Measurements from ENCODE around the gene USP49. TPM values are rescaled to one million over a fixed set of nuclear protein-coding genes. Genes with fewer than 3 reads are reported as not detected.
A peak's percentile ranks its signal among the peaks of the same experiment; 100 is the strongest.

The USP49 gene
- total and polyA plus RNA-seq, 2 of the 13 experiments (the other 11 are each of a cell fraction or from before 2014, with no cell fraction given): 2.9 to 4.3 TPM

DNA sequence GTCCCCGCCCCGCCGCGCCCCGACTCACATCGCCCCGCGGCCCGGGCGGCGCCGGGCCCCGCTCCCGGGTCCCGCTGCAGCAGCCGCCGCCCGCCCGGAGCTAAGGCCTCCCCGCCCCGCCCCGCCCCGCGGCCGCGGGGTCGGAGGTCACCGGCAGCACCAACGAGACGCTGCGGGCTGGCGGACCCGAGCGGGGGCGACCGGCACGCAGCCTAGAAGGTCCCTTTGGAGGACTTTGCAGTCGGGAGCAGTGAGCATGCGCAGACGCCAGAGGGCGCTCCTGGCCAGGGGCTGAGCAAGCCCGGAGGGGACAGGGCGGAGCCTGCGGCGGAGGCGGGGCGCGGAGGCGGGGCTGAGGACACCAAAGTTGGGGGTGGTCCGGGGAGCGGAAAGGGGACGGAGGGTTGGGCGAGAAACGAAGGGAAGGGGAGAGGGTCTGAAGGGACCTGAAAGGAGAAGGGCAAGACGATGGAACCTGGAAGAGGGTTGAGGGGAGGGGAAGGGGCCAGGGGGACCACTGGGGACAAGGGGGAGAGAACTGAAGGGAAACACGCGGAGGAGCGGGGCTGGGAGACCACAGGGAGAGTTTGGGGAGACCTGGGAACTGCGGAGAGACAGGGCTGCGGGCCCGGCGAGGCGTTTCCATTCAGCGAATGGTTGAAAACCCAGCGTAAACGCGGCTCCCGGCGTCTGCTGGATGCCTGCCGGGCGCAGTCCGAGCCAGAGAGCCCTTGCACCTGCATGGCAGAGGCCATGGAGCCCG is 115.2 kb downstream of the USP49 start, which contains the start of gene FRS3 (continued):
- TF ChIP-seq KAT8 (CRISPR knock-in tag; IDR thresholded peaks at IDR 0.05) (peak; percentile 96), TCF7 (IDR thresholded peaks at IDR 0.05; ENCODE audit: low read depth) (no peak), EHMT2 (IDR thresholded peaks at IDR 0.05; ENCODE audit: borderline replicate concordance, low read depth, low read length) (no peak), TRIM24 (CRISPR knock-in tag; IDR thresholded peaks at IDR 0.05) (no peak), TBL1XR1 (IDR thresholded peaks at IDR 0.05; ENCODE audit: borderline replicate concordance, low read length, partially characterized antibody) (peak; percentile 61), THAP11 (CRISPR knock-in tag; IDR thresholded peaks at IDR 0.05) (peak; percentile 96), GTF2F1 (IDR thresholded peaks at IDR 0.05; ENCODE audit: low read length) (0 out of 2 replicates have a peak, but pooled peaks have one; percentile 54), ZNF441 (CRISPR knock-in tag; IDR thresholded peaks at IDR 0.05; ENCODE audit: borderline replicate concordance) (0 out of 2 replicates have a peak, but pooled peaks have one; percentile 49), SRSF4 (IDR thresholded peaks at IDR 0.05; ENCODE audit: low read depth, low read length, poor library complexity, severe bottlenecking) (no peak), SETDB1 (CRISPR knock-in tag; IDR thresholded peaks at IDR 0.05; ENCODE audit: borderline replicate concordance) (no peak), TEAD3 (CRISPR knock-in tag; optimal IDR thresholded peaks at IDR 0.05; ENCODE audit: borderline replicate concordance) (peak; percentile 76), CREB1 (IDR thresholded peaks at IDR 0.05) (peak; percentile 47; the same call in 1 of the 2 replicates), CREB1 (CRISPR knock-in tag; IDR thresholded peaks at IDR 0.05) (0 out of 2 replicates have a peak, but pooled peaks have one; percentile 47)
- TF ChIP-seq, protein P1, sequence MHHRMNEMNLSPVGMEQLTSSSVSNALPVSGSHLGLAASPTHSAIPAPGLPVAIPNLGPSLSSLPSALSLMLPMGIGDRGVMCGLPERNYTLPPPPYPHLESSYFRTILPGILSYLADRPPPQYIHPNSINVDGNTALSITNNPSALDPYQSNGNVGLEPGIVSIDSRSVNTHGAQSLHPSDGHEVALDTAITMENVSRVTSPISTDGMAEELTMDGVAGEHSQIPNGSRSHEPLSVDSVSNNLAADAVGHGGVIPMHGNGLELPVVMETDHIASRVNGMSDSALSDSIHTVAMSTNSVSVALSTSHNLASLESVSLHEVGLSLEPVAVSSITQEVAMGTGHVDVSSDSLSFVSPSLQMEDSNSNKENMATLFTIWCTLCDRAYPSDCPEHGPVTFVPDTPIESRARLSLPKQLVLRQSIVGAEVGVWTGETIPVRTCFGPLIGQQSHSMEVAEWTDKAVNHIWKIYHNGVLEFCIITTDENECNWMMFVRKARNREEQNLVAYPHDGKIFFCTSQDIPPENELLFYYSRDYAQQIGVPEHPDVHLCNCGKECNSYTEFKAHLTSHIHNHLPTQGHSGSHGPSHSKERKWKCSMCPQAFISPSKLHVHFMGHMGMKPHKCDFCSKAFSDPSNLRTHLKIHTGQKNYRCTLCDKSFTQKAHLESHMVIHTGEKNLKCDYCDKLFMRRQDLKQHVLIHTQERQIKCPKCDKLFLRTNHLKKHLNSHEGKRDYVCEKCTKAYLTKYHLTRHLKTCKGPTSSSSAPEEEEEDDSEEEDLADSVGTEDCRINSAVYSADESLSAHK (CRISPR knock-in tag; IDR thresholded peaks at IDR 0.05; ENCODE audit: borderline replicate concordance): no peak
- TF ChIP-seq, protein P2, sequence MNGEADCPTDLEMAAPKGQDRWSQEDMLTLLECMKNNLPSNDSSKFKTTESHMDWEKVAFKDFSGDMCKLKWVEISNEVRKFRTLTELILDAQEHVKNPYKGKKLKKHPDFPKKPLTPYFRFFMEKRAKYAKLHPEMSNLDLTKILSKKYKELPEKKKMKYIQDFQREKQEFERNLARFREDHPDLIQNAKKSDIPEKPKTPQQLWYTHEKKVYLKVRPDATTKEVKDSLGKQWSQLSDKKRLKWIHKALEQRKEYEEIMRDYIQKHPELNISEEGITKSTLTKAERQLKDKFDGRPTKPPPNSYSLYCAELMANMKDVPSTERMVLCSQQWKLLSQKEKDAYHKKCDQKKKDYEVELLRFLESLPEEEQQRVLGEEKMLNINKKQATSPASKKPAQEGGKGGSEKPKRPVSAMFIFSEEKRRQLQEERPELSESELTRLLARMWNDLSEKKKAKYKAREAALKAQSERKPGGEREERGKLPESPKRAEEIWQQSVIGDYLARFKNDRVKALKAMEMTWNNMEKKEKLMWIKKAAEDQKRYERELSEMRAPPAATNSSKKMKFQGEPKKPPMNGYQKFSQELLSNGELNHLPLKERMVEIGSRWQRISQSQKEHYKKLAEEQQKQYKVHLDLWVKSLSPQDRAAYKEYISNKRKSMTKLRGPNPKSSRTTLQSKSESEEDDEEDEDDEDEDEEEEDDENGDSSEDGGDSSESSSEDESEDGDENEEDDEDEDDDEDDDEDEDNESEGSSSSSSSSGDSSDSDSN (CRISPR knock-in tag; IDR thresholded peaks at IDR 0.05): peak; percentile 86
- TF ChIP-seq, protein P3, sequence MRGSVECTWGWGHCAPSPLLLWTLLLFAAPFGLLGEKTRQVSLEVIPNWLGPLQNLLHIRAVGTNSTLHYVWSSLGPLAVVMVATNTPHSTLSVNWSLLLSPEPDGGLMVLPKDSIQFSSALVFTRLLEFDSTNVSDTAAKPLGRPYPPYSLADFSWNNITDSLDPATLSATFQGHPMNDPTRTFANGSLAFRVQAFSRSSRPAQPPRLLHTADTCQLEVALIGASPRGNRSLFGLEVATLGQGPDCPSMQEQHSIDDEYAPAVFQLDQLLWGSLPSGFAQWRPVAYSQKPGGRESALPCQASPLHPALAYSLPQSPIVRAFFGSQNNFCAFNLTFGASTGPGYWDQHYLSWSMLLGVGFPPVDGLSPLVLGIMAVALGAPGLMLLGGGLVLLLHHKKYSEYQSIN (CRISPR knock-in tag; IDR thresholded peaks at IDR 0.05; ENCODE audit: borderline replicate concordance): no peak
- TF ChIP-seq, protein P4, sequence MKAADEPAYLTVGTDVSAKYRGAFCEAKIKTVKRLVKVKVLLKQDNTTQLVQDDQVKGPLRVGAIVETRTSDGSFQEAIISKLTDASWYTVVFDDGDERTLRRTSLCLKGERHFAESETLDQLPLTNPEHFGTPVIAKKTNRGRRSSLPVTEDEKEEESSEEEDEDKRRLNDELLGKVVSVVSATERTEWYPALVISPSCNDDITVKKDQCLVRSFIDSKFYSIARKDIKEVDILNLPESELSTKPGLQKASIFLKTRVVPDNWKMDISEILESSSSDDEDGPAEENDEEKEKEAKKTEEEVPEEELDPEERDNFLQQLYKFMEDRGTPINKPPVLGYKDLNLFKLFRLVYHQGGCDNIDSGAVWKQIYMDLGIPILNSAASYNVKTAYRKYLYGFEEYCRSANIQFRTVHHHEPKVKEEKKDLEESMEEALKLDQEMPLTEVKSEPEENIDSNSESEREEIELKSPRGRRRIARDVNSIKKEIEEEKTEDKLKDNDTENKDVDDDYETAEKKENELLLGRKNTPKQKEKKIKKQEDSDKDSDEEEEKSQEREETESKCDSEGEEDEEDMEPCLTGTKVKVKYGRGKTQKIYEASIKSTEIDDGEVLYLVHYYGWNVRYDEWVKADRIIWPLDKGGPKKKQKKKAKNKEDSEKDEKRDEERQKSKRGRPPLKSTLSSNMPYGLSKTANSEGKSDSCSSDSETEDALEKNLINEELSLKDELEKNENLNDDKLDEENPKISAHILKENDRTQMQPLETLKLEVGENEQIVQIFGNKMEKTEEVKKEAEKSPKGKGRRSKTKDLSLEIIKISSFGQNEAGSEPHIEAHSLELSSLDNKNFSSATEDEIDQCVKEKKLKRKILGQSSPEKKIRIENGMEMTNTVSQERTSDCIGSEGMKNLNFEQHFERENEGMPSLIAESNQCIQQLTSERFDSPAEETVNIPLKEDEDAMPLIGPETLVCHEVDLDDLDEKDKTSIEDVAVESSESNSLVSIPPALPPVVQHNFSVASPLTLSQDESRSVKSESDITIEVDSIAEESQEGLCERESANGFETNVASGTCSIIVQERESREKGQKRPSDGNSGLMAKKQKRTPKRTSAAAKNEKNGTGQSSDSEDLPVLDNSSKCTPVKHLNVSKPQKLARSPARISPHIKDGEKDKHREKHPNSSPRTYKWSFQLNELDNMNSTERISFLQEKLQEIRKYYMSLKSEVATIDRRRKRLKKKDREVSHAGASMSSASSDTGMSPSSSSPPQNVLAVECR (CRISPR knock-in tag; IDR thresholded peaks at IDR 0.05; ENCODE audit: borderline replicate concordance): peak; percentile 91; the same call in 1 of the 2 replicates
- TF ChIP-seq, protein P5, sequence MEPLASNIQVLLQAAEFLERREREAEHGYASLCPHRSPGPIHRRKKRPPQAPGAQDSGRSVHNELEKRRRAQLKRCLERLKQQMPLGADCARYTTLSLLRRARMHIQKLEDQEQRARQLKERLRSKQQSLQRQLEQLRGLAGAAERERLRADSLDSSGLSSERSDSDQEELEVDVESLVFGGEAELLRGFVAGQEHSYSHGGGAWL (CRISPR knock-in tag; IDR thresholded peaks at IDR 0.05): peak; percentile 38; the same call in 1 of the 2 replicates
